Stimulated activated CD8-positive, alpha-beta memory T cell treated with anti-CD3 and anti-CD28 coated beads, Interleukin-12 subunit alpha, Interleukin-12 subunit beta, amount 100 ng/mL, for 1 hour (primary cell): ENCODE data around the gene DNASE1L1.

Source experiments
- DNase-seq: peaks from one replicate; pipeline ENCODE4 v3.0.0-alpha.2; 2020; ENCODE audit warnings: low read depth

DNASE1L1 gene

GRCh38 chrX:154367474-154368308, 41.4 kb downstream of the DNASE1L1 start:
- DNase-seq, result no peak

GRCh38 chrX:154366666-154367055, 42.4 kb downstream of the DNASE1L1 start:
- DNase-seq, result no peak

GRCh38 chrX:154365997-154366665, 42.9 kb downstream of the DNASE1L1 start:
- DNase-seq, result no peak

DNA sequence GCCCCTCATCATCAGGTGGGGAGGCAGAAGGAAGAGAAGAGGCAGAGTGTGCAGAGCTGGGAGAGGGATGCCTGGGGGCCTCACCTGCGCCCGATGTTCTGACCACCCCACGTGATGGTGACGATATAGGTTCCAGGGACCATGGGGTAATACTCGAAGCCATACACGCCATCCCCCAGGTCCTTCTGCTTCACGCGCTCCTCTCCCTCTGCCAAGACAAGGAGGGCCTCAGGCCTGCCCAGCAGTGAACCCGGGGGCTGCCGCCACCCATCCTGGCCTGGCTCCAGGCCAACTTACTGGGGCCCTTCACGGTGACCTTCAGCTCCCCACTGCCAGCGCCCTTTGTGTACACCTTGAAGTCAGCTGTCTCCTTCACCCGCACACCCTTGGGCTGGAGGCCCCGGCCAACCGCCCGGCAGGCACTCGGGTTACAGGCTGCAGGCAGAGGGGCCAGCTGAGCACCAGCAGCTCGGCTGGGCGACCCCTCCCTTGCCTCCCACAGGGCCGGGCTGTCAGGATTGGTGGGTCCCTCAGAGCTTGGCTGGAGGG, 43.9 kb downstream of the DNASE1L1 start:
- no peak for DNase-seq

- no peak for DNase-seq
These were observed 45.2 kb downstream of the DNASE1L1 start for GRCh38 chrX:154363706-154364439.

GRCh38 chrX:154362085-154362742, 46.8 kb downstream of the DNASE1L1 start:
- no peak for DNase-seq

DNA sequence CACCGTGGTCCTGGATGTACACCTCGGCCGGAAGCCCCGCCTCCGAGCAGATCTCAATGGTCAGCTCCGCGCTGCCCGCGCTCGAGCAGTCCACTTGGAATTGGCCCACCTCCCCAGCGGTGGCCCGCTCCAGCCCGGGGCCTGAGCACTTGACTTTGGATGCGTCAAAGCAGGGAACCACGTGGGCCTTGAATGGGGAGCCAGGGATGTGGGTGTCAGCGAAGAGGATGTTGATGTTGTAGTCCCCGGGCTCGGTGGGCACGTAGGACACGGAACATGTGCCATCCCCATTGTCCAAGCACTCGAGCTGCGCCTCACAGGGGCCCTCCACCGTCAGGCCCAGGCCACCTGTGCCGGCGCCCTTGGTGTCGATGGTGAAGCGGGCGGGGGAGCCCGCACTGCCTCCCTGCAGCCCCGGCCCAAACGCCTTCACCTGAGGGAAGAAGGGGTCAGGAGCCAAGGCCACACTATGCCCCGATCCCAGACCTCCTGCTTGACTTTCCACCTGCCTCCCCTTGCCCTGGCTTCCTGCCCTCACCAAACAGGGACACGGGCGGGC, 48.8 kb downstream of the DNASE1L1 start:
- DNase-seq, result no peak

DNA sequence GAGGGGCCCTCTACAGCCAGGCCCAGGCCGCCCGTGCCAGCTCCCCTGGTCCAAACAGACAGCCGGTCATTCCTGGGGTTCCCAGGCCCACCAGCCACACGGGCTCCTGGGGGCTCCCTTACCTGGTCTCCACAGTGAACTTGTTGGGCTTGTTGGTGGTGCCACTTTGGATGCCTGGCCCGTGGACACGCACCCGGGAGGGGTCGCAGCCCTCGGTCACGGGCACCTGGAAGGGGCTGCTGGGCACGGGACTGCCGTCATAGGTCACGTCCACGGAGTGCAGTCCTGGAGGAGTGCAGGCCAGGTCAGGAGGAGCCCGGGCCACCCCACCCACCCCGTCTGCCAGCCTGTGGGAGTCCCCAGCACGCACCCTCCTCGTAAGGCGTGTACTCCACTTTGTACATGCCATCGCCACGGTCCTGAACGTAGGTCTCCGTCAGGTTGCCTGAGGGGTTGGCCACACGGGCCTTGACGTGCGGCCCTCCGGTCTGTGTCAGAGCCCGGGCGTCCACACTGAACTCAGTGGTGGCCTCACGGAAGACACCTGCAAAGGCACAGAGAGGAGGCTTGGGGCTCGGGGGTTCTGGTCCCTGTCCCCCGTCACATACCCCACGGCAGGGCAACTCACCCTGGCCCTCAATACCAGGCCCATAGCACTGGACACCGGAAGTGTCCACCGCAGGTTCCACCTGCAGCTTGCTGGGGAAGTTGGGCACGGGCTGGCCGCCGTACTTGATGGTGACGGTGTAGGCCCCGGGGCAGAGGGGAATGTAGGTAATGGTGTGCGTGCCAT, 49.5 kb downstream of the DNASE1L1 start:
- no peak for DNase-seq

- DNase-seq, result no peak
These were observed 50.2 kb downstream of the DNASE1L1 start for GRCh38 chrX:154358829-154359228.

- no peak for DNase-seq
These were observed 51.0 kb downstream of the DNASE1L1 start for GRCh38 chrX:154358011-154358410.

- DNase-seq, result no peak
These were observed 51.8 kb downstream of the DNASE1L1 start for GRCh38 chrX:154357205-154357604.

GRCh38 chrX:154356596-154356995, 52.5 kb downstream of the DNASE1L1 start:
- DNase-seq, result no peak

DNA sequence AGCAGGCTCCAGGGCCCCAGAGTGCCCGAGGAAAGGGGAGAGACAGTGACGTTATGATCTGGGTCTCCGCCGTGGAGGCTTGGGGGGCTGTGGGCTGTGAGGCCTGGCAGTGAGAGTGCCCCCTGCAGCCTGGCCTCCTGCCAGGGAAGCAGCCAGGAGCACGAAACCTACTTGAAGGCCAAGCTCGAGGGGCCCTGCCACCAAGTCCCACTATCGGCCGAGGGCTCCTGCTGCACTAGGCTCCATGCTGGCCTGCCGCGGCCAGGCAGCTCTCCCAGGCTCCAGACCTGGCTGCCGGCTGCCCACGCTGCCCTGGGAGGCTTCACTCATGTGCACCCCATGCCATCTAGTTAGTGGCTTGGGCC, 53.3 kb downstream of the DNASE1L1 start:
- no peak for DNase-seq

- DNase-seq, result no peak
These were observed 53.8 kb downstream of the DNASE1L1 start for GRCh38 chrX:154355094-154355775.

GRCh38 chrX:154354516-154354915, 54.5 kb downstream of the DNASE1L1 start:
- DNase-seq, result no peak

GRCh38 chrX:154354013-154354412, 55.0 kb downstream of the DNASE1L1 start:
- DNase-seq, result no peak

DNA sequence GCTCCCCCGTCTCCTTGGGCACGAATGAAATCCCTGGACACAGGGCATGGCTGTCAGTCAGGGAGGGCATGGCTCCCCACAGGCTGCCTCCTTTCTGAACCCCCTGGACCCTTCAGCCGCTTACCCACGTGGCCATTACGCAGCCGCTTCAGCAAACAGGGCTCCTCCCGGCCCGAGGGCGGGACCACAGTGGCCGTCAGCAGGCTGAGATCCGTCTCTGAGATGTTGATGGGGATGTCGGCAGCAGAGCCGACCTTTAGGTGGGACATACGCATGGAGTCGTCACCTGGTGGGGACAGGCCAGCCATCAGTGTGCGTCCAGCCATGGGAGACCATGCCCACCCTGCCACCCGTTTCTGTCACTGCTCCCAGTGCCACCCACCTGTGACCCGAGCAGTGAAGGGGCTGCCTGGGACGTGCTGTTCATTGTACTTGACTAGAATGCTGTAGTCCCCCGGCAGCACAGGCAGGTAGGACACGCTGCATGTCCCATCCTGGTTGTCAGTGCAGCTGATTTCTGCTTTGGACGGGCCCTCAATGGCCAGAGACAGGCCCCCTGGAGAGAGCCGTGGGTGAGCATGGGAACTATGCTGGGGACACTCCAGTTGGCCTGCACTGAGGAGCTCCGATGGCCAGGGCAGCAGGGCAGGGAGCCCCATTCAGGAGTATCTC, 55.7 kb downstream of the DNASE1L1 start:
- no peak for DNase-seq

- DNase-seq, result no peak
These were observed 56.6 kb downstream of the DNASE1L1 start for GRCh38 chrX:154352466-154352865.

GRCh38 chrX:154352012-154352401, 57.0 kb downstream of the DNASE1L1 start:
- DNase-seq, result no peak
